Measurements from ENCODE around the gene CYB5D1.
"Not testable (repeated sequence)": the region's sequence is repeated elsewhere in the genome, so short reads cannot be mapped to it uniquely, and the experiment has no call there.

The CYB5D1 gene

GRCh38 chr17:7852919-7853690 is 4.7 kb upstream of the CYB5D1 start:
- DNase-seq (ENCODE audit: insufficient read length, low spot score) (no peak), FAIRE-seq (no peak)
- no peak for TF ChIP-seq POLR2A (IDR thresholded peaks at IDR 0.05; ENCODE audit: low read depth, low read length)

- no peak for TF ChIP-seq POLR2A (IDR thresholded peaks at IDR 0.05; ENCODE audit: low read depth, low read length)
- no peak for DNase-seq (ENCODE audit: insufficient read length, low spot score)
- FAIRE-seq, result no peak
These were observed 4.1 kb upstream of the CYB5D1 start for GRCh38 chr17:7853691-7854038.

DNA sequence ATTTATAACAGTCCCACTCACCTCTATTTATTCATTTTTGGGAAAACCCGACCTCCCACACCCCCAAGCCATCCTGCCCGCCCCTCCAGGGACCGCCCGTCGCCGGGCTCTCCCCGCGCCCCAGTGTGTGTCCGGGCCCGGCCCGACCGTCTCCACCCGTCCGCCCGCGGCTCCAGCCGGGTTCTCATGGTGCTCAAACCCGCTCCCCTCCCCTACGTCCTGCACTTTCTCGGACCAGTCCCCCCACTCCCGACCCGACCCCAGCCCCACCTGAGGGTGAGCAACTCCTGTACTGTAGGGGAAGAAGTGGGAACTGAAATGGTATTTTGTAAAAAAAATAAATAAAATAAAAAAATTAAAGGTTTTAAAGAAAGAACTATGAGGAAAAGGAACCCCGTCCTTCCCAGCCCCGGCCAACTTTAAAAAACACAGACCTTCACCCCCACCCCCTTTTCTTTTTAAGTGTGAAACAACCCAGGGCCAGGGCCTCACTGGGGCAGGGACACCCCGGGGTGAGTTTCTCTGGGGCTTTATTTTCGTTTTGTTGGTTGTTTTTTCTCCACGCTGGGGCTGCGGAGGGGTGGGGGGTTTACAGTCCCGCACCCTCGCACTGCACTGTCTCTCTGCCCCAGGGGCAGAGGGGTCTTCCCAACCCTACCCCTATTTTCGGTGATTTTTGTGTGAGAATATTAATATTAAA is 3.6 kb upstream of the CYB5D1 start:
- FAIRE-seq, result no peak
- DNase-seq (ENCODE audit: insufficient read length, low spot score), result no peak
- TF ChIP-seq POLR2A (IDR thresholded peaks at IDR 0.05; ENCODE audit: low read depth, low read length), result no peak

DNA sequence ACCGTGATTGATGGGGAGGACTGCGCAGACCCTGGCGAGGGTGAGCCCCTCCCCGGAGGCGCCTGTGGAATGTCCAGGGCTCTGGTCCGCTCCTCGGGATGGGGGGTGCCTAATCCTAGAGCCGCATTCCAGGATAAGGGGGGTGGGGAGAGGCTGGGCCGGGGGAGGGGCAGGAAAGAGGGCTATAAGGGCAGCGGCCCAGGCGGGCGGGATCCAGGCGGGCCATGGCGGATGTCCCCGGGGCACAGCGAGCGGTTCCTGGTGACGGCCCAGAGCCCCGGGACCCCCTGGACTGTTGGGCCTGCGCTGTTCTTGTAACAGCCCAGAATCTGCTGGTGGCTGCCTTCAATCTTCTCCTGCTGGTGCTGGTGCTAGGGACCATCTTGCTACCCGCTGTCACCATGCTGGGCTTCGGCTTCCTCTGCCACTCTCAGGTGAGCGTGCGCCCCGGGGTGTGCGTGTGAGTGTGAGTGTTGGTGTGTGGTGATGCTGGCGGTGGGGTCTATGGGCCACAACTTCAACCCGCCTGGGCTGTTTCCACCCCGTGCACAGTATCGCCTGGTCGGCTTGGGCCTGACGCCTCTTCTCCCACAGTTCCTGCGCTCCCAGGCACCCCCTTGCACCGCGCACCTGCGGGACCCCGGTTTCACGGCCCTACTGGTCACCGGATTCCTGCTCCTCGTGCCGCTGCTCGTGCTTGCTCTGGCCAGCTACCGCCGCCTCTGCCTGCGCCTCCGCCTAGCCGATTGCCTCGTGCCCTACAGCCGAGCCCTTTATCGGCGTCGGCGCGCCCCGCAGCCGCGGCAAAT is 2.7 kb upstream of the CYB5D1 start, which contains the start of gene TMEM88:
TSS of gene TMEM88 (plus strand) at position 216 of the 809 bp plus-strand sequence. CDS start at position 225, 9 bp downstream.
- no peak for DNase-seq (ENCODE audit: insufficient read length, low spot score)
- TF ChIP-seq POLR2A (IDR thresholded peaks at IDR 0.05; ENCODE audit: low read depth, low read length), result no peak
- FAIRE-seq, result no peak

DNA sequence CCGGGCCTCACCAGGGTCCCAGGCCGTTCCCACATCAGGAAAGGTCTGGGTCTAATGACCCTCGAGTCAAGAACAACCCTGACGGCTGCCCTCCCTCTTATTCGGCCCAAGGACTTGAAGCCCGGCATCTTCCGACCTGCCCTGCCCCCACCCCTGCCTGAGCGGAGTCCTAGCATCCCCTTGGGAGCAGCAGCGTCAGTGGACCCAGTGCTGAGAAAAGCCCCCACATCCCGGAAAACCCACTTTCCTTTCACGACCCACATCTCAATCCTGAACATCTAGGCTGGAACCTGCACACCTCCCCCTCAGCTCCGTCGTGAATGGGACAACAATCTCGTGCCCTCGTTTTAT is 2.2 kb upstream of the CYB5D1 start:
- no peak for DNase-seq (ENCODE audit: insufficient read length, low spot score)
- no peak for TF ChIP-seq POLR2A (IDR thresholded peaks at IDR 0.05; ENCODE audit: low read depth, low read length)
- FAIRE-seq, result no peak

DNA sequence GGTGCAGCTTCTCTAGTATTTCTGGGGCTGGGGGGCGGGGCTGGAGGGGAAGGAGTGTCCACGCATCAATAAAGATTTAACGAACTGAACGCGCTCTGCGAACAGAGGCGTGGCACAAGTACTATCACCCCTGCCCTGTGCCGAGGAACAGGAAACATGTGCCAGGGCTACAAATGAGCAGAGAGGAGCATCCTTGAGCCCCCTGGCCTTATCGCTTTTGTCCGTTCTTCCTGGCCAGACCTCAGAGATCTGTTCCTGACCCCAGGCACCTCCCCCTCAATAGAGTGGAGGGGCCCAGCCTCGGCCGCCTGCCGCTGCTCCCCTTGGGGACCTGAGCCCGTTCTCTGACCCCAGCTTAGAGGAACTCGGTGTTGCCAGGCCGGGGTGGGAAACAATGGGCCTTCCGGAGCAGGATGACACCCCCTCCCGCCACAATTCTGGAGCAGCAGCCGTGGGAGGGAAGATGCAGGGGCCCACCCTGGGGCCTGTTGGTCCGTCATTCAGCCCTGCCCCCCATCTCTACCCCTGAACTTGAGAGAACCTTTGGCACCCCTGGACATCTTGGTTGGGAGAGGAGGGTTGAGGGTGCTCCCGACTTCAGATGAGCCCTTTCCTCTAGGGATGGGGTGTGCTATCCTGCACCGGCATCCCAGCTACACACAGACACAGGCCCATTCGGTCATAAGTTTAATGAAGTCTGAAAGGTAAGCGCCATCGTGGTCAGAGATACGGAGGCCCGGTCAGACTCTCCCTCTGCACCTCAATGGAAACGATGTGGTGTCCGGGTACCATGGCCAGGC is 1.6 kb upstream of the CYB5D1 start:
- no peak for DNase-seq (ENCODE audit: insufficient read length, low spot score)
- FAIRE-seq, result no peak

GRCh38 chr17:7856811-7857712 is 741 bp upstream of the CYB5D1 start, which contains the start of gene NAA38:
Gene NAA38, minus strand, starts transcription at chr17:7857559. Its CDS starts 96 bp downstream, at chr17:7857463.
- TF ChIP-seq POLR2A (IDR thresholded peaks at IDR 0.05; ENCODE audit: low read depth, low read length), result peak; percentile 70
- DNase-seq (ENCODE audit: insufficient read length, low spot score) (peak; percentile 89), FAIRE-seq (peak; percentile 82)

More for the DNA sequence above, 1.6 kb upstream of the CYB5D1 start:
- TF ChIP-seq POLR2A (IDR thresholded peaks at IDR 0.05; ENCODE audit: low read depth, low read length), result no peak

DNA sequence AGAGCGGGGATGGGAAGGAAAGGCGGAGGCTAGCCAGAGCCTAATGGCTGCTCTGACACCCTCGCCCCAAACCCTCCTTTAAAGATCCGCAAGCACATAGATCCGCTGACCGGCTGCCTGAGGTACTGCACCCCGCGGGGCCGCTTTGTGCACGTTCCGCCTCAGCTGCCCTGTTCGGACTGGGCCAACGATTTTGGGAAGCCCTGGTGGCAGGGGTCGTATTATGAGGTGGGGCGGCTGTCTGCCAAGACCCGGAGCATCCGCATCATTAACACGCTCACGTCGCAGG is 663 bp downstream of the CYB5D1 start:
- DNase-seq (ENCODE audit: insufficient read length, low spot score) (no peak), FAIRE-seq (no peak)
- no peak for TF ChIP-seq POLR2A (IDR thresholded peaks at IDR 0.05; ENCODE audit: low read depth, low read length)

DNA sequence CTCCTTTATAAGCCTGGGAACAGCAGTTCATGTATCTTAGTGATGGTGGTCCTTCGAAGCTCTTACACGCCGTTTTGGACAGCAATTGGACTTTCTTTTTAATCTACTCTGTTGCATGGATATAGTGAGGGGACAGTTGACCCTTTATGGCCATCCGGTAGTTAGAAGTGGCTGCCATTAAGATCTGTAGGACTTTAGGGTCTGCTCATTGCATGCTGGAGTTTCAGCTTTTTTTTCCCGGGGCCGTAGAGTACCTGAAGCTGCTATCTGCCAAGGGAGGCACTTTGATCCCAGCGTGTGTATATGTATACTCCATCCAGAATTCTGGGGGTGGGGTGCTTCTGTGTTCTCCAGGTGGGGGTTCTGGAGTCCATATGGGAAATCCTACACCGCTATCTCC is 1.2 kb downstream of the CYB5D1 start:
- TF ChIP-seq POLR2A (IDR thresholded peaks at IDR 0.05; ENCODE audit: low read depth, low read length), result no peak

DNA sequence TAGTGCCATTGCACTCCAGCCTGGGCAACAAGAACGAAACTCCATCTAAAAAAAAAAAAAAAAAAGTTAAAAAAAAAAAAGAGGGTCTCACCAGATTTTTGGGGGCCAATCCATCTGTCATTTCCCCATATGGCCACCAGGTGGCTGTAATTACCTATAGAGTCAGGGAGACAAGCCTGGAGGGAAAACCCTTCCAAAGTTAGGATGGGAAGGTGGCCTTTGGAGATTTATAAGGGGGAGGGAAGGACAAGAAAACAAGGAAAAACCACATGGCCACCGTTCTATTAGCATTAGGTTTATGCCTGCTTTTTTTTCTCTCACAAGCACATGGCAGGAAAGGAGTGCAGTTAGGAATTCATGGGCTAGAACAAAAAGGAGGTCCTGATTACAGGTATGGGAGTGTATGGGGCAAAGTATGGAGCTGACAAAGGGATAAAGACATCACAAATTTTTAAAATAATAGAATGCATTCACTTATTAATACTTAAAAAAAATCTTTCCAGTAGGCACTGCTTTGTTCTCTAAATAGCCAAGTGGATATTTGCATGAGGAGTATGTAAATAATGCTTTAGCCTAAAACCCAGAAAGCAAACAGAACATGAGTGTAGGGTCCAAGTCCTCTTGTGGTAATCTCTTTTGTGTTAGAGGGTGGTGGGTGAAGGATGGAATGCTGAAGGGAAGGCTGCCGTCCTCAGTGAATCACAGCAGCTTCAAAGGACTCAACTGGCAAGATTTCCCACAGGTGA is 5.1 kb downstream of the CYB5D1 start:
- DNase-seq (ENCODE audit: insufficient read length, low spot score) (peak; percentile 47), FAIRE-seq (no peak)
- TF ChIP-seq POLR2A (IDR thresholded peaks at IDR 0.05; ENCODE audit: low read depth, low read length), result no peak

More for the DNA sequence above, 1.2 kb downstream of the CYB5D1 start:
- DNase-seq (ENCODE audit: insufficient read length, low spot score), result no peak
- no peak for FAIRE-seq

DNA sequence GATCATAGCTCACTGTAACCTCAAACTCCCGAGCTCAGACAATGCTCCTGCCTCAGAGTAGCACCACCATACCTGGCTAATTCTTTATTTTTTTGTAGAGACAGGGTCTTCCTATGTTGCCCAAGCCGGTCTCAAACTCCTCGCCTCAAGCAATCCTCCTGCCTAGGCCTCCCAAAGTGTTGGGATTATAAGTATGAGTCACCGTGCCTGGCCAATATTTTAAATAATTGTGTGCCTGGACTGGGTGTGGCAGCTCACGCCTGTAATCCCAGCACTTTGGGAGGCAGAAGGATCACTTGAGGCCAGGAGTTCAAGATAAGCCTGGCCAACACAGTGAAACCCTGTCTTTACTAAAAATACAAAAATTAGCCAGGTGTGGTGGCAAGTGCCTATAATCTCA is 6.6 kb downstream of the CYB5D1 start:
- FAIRE-seq; DNase-seq (ENCODE audit: insufficient read length, low spot score): not testable (repeated sequence)

GRCh38 chr17:7864995-7865650 is 7.3 kb downstream of the CYB5D1 start:
- no peak for DNase-seq (ENCODE audit: insufficient read length, low spot score)
- FAIRE-seq, result no peak
- TF ChIP-seq POLR2A (IDR thresholded peaks at IDR 0.05; ENCODE audit: low read depth, low read length), result no peak

Data from H54 (cell line).